GM12878 (cell line): Measurements from ENCODE around the gene CLMP. TPM values are rescaled to one million over a fixed set of nuclear protein-coding genes. Genes with fewer than 3 reads are reported as not detected.

Source experiments
- ATAC-seq: fragments of 200-7000 bp; cut with Tn5 transposase; 3 replicates; pipeline ENCODE4 v1.9.1; 2020; ENCODE audit warnings: mild to moderate bottlenecking, moderate library complexity
- BruUV-seq: library from RNA; stranded (reverse); fragments of 400-500 nt; replicated peaks from 2 replicates; lab custom pipeline; 2021; lab: Mats Ljungman, UMichigan
- CTCF ChIA-PET: fragments of 300-600 bp; sonication (Branson Sonifier 250); formaldehyde crosslinking; extraction: SDS; loops from one replicate; lab custom pipeline; 2021; ENCODE audit warnings: inconsistent platforms; lab: Yijun Ruan, JAX
- POLR2A ChIA-PET: fragments of 350-600 bp; formaldehyde crosslinking; extraction: SDS; loops from one replicate; lab custom pipeline; 2021; ENCODE audit warnings: inconsistent platforms; lab: Charles Lee
- RAD21 ChIA-PET: fragments of 300-600 bp; sonication (Branson Sonifier 250); formaldehyde crosslinking; loops from one replicate; lab custom pipeline; 2023; ENCODE audit warnings: antibody characterized with exemption; ENCODE audit not compliant: unreplicated experiment; lab: Charles Lee
- SMC1A ChIA-PET: fragments of 300-600 bp; sonication (Branson Sonifier 250); formaldehyde crosslinking; loops from one replicate; lab custom pipeline; 2023; ENCODE audit not compliant: unreplicated experiment, uncharacterized antibody; lab: Charles Lee
- DNase-seq: peaks from one replicate; pipeline ENCODE4 v3.0.0-alpha.2; 2011; ENCODE audit warnings: low read depth, low spot score
- FAIRE-seq: peaks from 3 replicates; lab custom pipeline; 2011; peaks lifted over from hg19 to GRCh38; lab: Jason Lieb, UNC
- H2AFZ ChIP-seq: 2 replicates; pipeline ENCODE4 v1.6.0; 2011; ENCODE audit warnings: low read depth, low read length, control low read depth; ENCODE audit not compliant: control insufficient read depth
- H3K27ac ChIP-seq: 2 replicates; pipeline ENCODE4 v1.5.1; 2011; ENCODE audit warnings: control low read depth; ENCODE audit not compliant: control insufficient read depth, insufficient read depth
- H3K27me3 ChIP-seq, 2 experiments: replicated peaks in 1 of 2; 2 replicates each; pipeline versions ENCODE4 v1.6.0 to v1.6.1; 2011; ENCODE audit warnings: low read length in 1 of 2; ENCODE audit not compliant: control insufficient read depth in 2 of 2, insufficient read depth in 2 of 2
- H3K36me3 ChIP-seq, 2 experiments: 2 replicates each; pipeline ENCODE4 v1.5.1; 2011; ENCODE audit warnings: low read length in 1 of 2; ENCODE audit not compliant: control insufficient read depth in 2 of 2, insufficient read depth in 2 of 2
- H3K4me1 ChIP-seq: 2 replicates; pipeline ENCODE4 v1.6.1; 2011; ENCODE audit warnings: mild to moderate bottlenecking, low read length, moderate library complexity, mixed read lengths; ENCODE audit not compliant: control insufficient read depth, insufficient read depth
- H3K4me2 ChIP-seq: 2 replicates; pipeline ENCODE4 v1.6.0; 2011; ENCODE audit warnings: control low read depth; ENCODE audit not compliant: control insufficient read depth, insufficient read depth
- H3K4me3 ChIP-seq: fragments of 200-600 bp; sonication (generic); 2 replicates; pipeline ENCODE4 v1.5.1; 2016
- H3K79me2 ChIP-seq: 2 replicates; pipeline ENCODE4 v1.6.0; 2011; ENCODE audit warnings: low read length; ENCODE audit not compliant: control insufficient read depth, insufficient read depth
- H3K9ac ChIP-seq: 2 replicates; pipeline ENCODE4 v1.8.0; 2011; ENCODE audit warnings: low read length, control low read depth, mixed read lengths; ENCODE audit not compliant: control insufficient read depth, insufficient read depth
- H3K9me3 ChIP-seq: replicated peaks from 3 replicates; pipeline ENCODE4 v1.5.1; 2011; ENCODE audit warnings: mild to moderate bottlenecking, low read length; ENCODE audit not compliant: control insufficient read depth, insufficient read depth
- H4K20me1 ChIP-seq: 2 replicates; pipeline ENCODE4 v1.6.0; 2011; ENCODE audit not compliant: control insufficient read depth, insufficient read depth
- BHLHE40 ChIP-seq, 2 experiments: fragments of 450-650 bp in 1 of 2; IDR thresholded peaks; 2 replicates each; pipeline ENCODE4 v1.6.1; 2011 to 2017; ENCODE audit warnings: low read depth in 2 of 2, borderline replicate concordance in 1 of 2, improper control_type of control experiment in 1 of 2, low read length in 1 of 2, mild to moderate bottlenecking in 1 of 2
- BRCA1 ChIP-seq: IDR thresholded peaks from 2 replicates; pipeline ENCODE4 v1.6.1; 2011; ENCODE audit warnings: low read depth, low read length, improper control_type of control experiment
- EP300 ChIP-seq, 2 experiments: fragments of 150-350 bp in 1 of 2; IDR thresholded peaks; 2 replicates each; pipeline ENCODE4 v1.6.1; 2011 to 2012; ENCODE audit warnings: low read depth in 2 of 2, low read length in 2 of 2, borderline replicate concordance in 1 of 2, improper control_type of control experiment in 1 of 2, inconsistent platforms in 1 of 2; ENCODE audit not compliant: control insufficient read depth in 1 of 2
- MYB ChIP-seq: fragments of 150-350 bp; IDR thresholded peaks from 2 replicates; pipeline ENCODE4 v1.6.1; 2014; ENCODE audit warnings: mild to moderate bottlenecking, low read depth, low read length, borderline replicate concordance
- NFXL1 ChIP-seq: fragments of 450-650 bp; IDR thresholded peaks from 2 replicates; pipeline ENCODE4 v1.6.1; 2017; ENCODE audit warnings: antibody characterized with exemption, mild to moderate bottlenecking, borderline replicate concordance
- PAX5 ChIP-seq: IDR thresholded peaks from 2 replicates; pipeline ENCODE4 v1.6.1; 2011; ENCODE audit warnings: low read depth, low read length, borderline replicate concordance
- POLR2A ChIP-seq: IDR thresholded peaks from 2 replicates; pipeline ENCODE4 v1.6.1; 2011; ENCODE audit warnings: low read depth, mild to moderate bottlenecking, low read length
- POU2F2 ChIP-seq: IDR thresholded peaks from 3 replicates; pipeline ENCODE4 v1.6.1; 2011; ENCODE audit warnings: low read depth, mild to moderate bottlenecking, low read length, borderline replicate concordance
- SMC3 ChIP-seq: IDR thresholded peaks from 2 replicates; pipeline ENCODE4 v1.6.1; 2011; ENCODE audit warnings: low read length, improper control_type of control experiment, borderline replicate concordance
- TARDBP ChIP-seq: IDR thresholded peaks from 2 replicates; pipeline ENCODE4 v1.6.1; 2016; ENCODE audit warnings: borderline replicate concordance
- TCF7 ChIP-seq: IDR thresholded peaks from 2 replicates; pipeline ENCODE4 v1.6.1; 2014; ENCODE audit warnings: antibody characterized with exemption, borderline replicate concordance
- ZNF207 ChIP-seq: fragments of 450-650 bp; IDR thresholded peaks from 2 replicates; pipeline ENCODE4 v1.6.1; 2014; ENCODE audit warnings: antibody characterized with exemption, mild to moderate bottlenecking, borderline replicate concordance
- ZNF274 ChIP-seq: IDR thresholded peaks from one replicate; pipeline ENCODE4 v1.8.0; 2011; ENCODE audit not compliant: insufficient read length, insufficient read depth
- ZNF384 ChIP-seq: IDR thresholded peaks from 2 replicates; pipeline ENCODE4 v1.6.1; 2012; ENCODE audit warnings: low read depth, mild to moderate bottlenecking, low read length, improper control_type of control experiment, borderline replicate concordance
- WGBS: methylation state at CpG from one replicate; pipeline ENCODE4 v1.1.6; 2016; ENCODE audit warnings: low lambda C conversion rate; ENCODE audit not compliant: insufficient replicate concordance, insufficient coverage; ENCODE audit errors: missing lambda C conversion rate; 5-methylcytosine and 5-hydroxymethylcytosine counted together
- in situ Hi-C: fragments of 300-500 bp; cut with MboI; formaldehyde crosslinking; loops from 9 replicates; pipeline ENCODE4 v1.14.3; 2018; ENCODE audit warnings: mixed read lengths
- intact Hi-C: fragments of 100-400 bp; cut with micrococcal nuclease; formaldehyde crosslinking; loops from one replicate; pipeline ENCODE4 v1.14.2; 2022; ENCODE audit not compliant: unreplicated experiment
- polyA plus RNA-seq, 11 experiments: library from polyadenylated mRNA; depleted of rRNA in 4 of 11; unstranded in 6 of 11; stranded (reverse) in 5 of 11; fragments of >200 nt; fragmentation: Nextera tagmentation in 4 of 11; fragmentation: Illumina TruSeq in 1 of 11; extraction: Ambion mirVana in 4 of 11; extraction: Trizol in 1 of 11; gene quantifications; 1 replicate in 1 of 11; 2 replicates in 10 of 11; pipeline versions ENCODE4 v1.2.1 to v1.2.3, GENCODE V29; 2011 to 2016; ENCODE audit warnings: inconsistent platforms in 2 of 11, missing spikeins in 2 of 11, low read depth in 1 of 11
- total RNA-seq, 4 experiments: library from RNA; depleted of rRNA in 3 of 4; stranded (reverse); fragments of >200 nt in 3 of 4; fragmentation: Illumina TruSeq in 1 of 4; extraction: Trizol in 1 of 4; gene quantifications; 2 replicates each; pipeline versions ENCODE4 v1.2.1 to v1.2.3, GENCODE V29; 2013 to 2021
- TF ChIP-seq, protein P1 (sequence below): fragments of 450-650 bp; IDR thresholded peaks from 2 replicates; pipeline ENCODE4 v1.6.1; 2018; ENCODE audit warnings: borderline replicate concordance, mild to moderate bottlenecking; ENCODE audit not compliant: partially characterized antibody
- TF ChIP-seq, protein P2 (sequence below): IDR thresholded peaks from 2 replicates; pipeline ENCODE4 v1.6.1; 2012; ENCODE audit warnings: mild to moderate bottlenecking, low read depth, low read length

Gene CLMP
- total and polyA plus RNA-seq, 10 of the 15 experiments (the other 5 are each of a cell fraction or from before 2014, with no cell fraction given): 0.01 to 0.71 (median 0.20) TPM; not detected in 4

DNA sequence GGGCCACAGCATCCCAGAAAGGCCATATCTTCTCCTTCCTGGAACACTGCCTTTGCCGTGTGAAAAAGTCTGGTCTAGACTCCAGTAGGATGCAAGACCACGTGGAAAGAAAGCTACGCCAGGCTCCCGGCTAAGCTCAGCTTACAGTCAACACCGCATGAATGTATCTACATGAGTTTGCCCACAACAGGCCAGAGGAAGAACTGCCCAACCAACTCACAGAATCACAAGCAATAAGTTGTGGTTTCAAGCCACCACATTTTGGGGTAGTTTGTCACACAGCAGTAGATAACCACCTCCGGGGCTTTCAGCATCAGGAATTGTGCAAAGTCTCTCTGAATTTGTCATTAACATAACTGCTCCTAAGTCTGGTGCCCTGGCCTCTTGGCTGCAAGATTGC is 160.5 kb downstream of the CLMP start:
- SMC1A ChIA-PET: interaction anchor here (0.9 to 3.4 kb wide), 5 partner anchors 12 to 32 kb away, joined by 3 to 19 read pairs (median 3); no protein-coding TSS in a partner anchor

More for the DNA sequence above, 160.5 kb downstream of the CLMP start:
- Histone ChIP-seq H3K36me3 (no peaks in the 10 kb centered on the region), H3K27me3 (no peaks in the 10 kb centered on the region), H3K4me2 (no peak overlapping the region), H3K4me3 (no peak overlapping the region), H2AFZ (no peak overlapping the region), H3K27ac (no peak overlapping the region), H3K9ac (no peak overlapping the region), H3K4me1 (no peaks in the 10 kb centered on the region), H3K79me2 (no peaks in the 10 kb centered on the region), H3K9me3 (no peaks in the 10 kb centered on the region), H4K20me1 (no peaks in the 10 kb centered on the region)
- in situ Hi-C loops (no loop called here), intact Hi-C loops (no loop called here)
- no peak for FAIRE-seq
- ChIA-PET RAD21 (no interaction called here), POLR2A (no interaction called here), CTCF (interaction anchor here (0.5 to 6.8 kb wide), 9 partner anchors 10 to 213 kb away, joined by 3 to 55 read pairs (median 4); no protein-coding TSS in a partner anchor)
- TF ChIP-seq MYB (no peak), POLR2A (no peak), TARDBP (no peak), BHLHE40 (IDR thresholded peaks at IDR 0.05; ENCODE audit: borderline replicate concordance in 1 of 2, low read depth in 2 of 2, low read length in 1 of 2) (no peak), TCF7 (no peak), ZNF384 (no peak), PAX5 (no peak), SMC3 (no peak), ZNF274 (no peak), POU2F2 (no peak), NFXL1 (no peak), BRCA1 (no peak), EP300 (IDR thresholded peaks at IDR 0.05; ENCODE audit: borderline replicate concordance in 1 of 2, control insufficient read depth in 1 of 2, low read depth in 2 of 2, low read length in 2 of 2) (no peak), ZNF207 (no peak)
- TF ChIP-seq, protein P1, sequence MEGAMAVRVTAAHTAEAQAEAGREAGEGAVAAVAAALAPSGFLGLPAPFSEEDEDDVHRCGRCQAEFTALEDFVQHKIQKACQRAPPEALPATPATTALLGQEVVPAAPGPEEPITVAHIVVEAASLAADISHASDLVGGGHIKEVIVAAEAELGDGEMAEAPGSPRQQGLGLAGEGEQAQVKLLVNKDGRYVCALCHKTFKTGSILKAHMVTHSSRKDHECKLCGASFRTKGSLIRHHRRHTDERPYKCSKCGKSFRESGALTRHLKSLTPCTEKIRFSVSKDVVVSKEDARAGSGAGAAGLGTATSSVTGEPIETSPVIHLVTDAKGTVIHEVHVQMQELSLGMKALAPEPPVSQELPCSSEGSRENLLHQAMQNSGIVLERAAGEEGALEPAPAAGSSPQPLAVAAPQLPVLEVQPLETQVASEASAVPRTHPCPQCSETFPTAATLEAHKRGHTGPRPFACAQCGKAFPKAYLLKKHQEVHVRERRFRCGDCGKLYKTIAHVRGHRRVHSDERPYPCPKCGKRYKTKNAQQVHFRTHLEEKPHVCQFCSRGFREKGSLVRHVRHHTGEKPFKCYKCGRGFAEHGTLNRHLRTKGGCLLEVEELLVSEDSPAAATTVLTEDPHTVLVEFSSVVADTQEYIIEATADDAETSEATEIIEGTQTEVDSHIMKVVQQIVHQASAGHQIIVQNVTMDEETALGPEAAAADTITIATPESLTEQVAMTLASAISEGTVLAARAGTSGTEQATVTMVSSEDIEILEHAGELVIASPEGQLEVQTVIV: no peak
- TF ChIP-seq, protein P2, sequence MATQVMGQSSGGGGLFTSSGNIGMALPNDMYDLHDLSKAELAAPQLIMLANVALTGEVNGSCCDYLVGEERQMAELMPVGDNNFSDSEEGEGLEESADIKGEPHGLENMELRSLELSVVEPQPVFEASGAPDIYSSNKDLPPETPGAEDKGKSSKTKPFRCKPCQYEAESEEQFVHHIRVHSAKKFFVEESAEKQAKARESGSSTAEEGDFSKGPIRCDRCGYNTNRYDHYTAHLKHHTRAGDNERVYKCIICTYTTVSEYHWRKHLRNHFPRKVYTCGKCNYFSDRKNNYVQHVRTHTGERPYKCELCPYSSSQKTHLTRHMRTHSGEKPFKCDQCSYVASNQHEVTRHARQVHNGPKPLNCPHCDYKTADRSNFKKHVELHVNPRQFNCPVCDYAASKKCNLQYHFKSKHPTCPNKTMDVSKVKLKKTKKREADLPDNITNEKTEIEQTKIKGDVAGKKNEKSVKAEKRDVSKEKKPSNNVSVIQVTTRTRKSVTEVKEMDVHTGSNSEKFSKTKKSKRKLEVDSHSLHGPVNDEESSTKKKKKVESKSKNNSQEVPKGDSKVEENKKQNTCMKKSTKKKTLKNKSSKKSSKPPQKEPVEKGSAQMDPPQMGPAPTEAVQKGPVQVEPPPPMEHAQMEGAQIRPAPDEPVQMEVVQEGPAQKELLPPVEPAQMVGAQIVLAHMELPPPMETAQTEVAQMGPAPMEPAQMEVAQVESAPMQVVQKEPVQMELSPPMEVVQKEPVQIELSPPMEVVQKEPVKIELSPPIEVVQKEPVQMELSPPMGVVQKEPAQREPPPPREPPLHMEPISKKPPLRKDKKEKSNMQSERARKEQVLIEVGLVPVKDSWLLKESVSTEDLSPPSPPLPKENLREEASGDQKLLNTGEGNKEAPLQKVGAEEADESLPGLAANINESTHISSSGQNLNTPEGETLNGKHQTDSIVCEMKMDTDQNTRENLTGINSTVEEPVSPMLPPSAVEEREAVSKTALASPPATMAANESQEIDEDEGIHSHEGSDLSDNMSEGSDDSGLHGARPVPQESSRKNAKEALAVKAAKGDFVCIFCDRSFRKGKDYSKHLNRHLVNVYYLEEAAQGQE: no peak
- no peak for DNase-seq
- WGBS: 55% methylated on average over 6 of the region's 6 CpGs
- no TSS peak for BruUV-seq
- no peak for ATAC-seq
